Endothelial cell (in vitro differentiated cells): ENCODE data around the gene PIGX. TPM values are rescaled to one million over a fixed set of nuclear protein-coding genes. Genes with fewer than 3 reads are reported as not detected.

Experiments
- DNase-seq: peaks from one replicate; pipeline ENCODE4 v3.0.0; 2021; ENCODE audit warnings: low spot score
- H3K27ac Mint-ChIP-seq: one replicate; pipeline ENCODE4 v1.8.0; 2021; ENCODE audit warnings: mixed read lengths, inconsistent platforms; ENCODE audit not compliant: unreplicated experiment
- H3K27me3 Mint-ChIP-seq: one replicate; pipeline ENCODE4 v1.8.0; 2021; ENCODE audit warnings: mild to moderate bottlenecking, moderate library complexity, mixed read lengths, inconsistent platforms; ENCODE audit not compliant: unreplicated experiment
- H3K36me3 Mint-ChIP-seq: one replicate; pipeline ENCODE4 v1.8.0; 2021; ENCODE audit warnings: mild to moderate bottlenecking, low read depth, mixed read lengths, inconsistent platforms; ENCODE audit not compliant: unreplicated experiment
- H3K4me1 Mint-ChIP-seq: one replicate; pipeline ENCODE4 v1.8.0; 2021; ENCODE audit warnings: mild to moderate bottlenecking, mixed read lengths, inconsistent platforms; ENCODE audit not compliant: unreplicated experiment
- H3K4me3 Mint-ChIP-seq: one replicate; pipeline ENCODE4 v1.8.0; 2021; ENCODE audit warnings: mild to moderate bottlenecking, mixed read lengths, inconsistent platforms; ENCODE audit not compliant: unreplicated experiment
- H3K9me3 Mint-ChIP-seq: one replicate; pipeline ENCODE4 v1.8.0; 2021; ENCODE audit warnings: mixed read lengths, inconsistent platforms; ENCODE audit not compliant: unreplicated experiment
- CTCF ChIP-seq: fragments of 200-600 bp; sonication (generic); IDR thresholded peaks from one replicate; pipeline ENCODE4 v1.5.0; 2021; ENCODE audit warnings: antibody characterized with exemption; ENCODE audit not compliant: unreplicated experiment
- total RNA-seq: library from RNA; stranded (reverse); fragmentation: NEBNext Ultra II Directional; extraction: Animal tissue kit (Norgen Biotek cat#: 25700); gene quantifications from one replicate; pipeline ENCODE4 v1.2.1, GENCODE V29; 2021; ENCODE audit not compliant: unreplicated experiment

PIGX gene
- total RNA-seq, 1 donor from 2014 or later = 35.7 TPM

- H3K27ac Mint-ChIP-seq = no peak overlapping the region
- H3K9me3 Mint-ChIP-seq = no peaks in the 10 kb centered on the region
- no peak for DNase-seq
- no peak overlapping the region for H3K4me3 Mint-ChIP-seq
- peaks cover 16% of the 10 kb centered on the region for H3K36me3 Mint-ChIP-seq
- H3K27me3 Mint-ChIP-seq = peaks cover 2% of the 10 kb centered on the region
- peaks cover 2% of the 10 kb centered on the region for H3K4me1 Mint-ChIP-seq
- TF ChIP-seq CTCF = no peak
Observed at GRCh38 chr3:196763179-196763578, 51.0 kb downstream of the PIGX start.

- Mint-ChIP-seq H3K4me3 (no peak overlapping the region), H3K9me3 (no peaks in the 10 kb centered on the region), H3K27ac (no peak overlapping the region), H3K4me1 (peaks cover 2% of the 10 kb centered on the region), H3K27me3 (peaks cover 2% of the 10 kb centered on the region), H3K36me3 (peaks cover 13% of the 10 kb centered on the region)
- TF ChIP-seq CTCF = no peak
- DNase-seq = no peak
Observed at GRCh38 chr3:196765454-196765853, 53.3 kb downstream of the PIGX start.

- Mint-ChIP-seq H3K36me3 (peaks cover 17% of the 10 kb centered on the region), H3K27ac (no peak overlapping the region), H3K4me1 (peaks cover 28% of the 10 kb centered on the region), H3K4me3 (no peak overlapping the region), H3K9me3 (no peaks in the 10 kb centered on the region), H3K27me3 (peaks cover 3% of the 10 kb centered on the region)
- DNase-seq = no peak
- TF ChIP-seq CTCF = no peak
Observed at GRCh38 chr3:196771067-196771466, 58.9 kb downstream of the PIGX start.

- DNase-seq = no peak
- no peak overlapping the region for H3K4me3 Mint-ChIP-seq
- peaks cover 3% of the 10 kb centered on the region for H3K27me3 Mint-ChIP-seq
- peaks cover 33% of the 10 kb centered on the region for H3K4me1 Mint-ChIP-seq
- no peaks in the 10 kb centered on the region for H3K9me3 Mint-ChIP-seq
- no peak overlapping the region for H3K27ac Mint-ChIP-seq
- H3K36me3 Mint-ChIP-seq = peaks cover 20% of the 10 kb centered on the region
- no peak for TF ChIP-seq CTCF
Observed at GRCh38 chr3:196772102-196772501, 59.9 kb downstream of the PIGX start.

GRCh38 chr3:196772897-196773296, 60.7 kb downstream of the PIGX start:
- peak overlapping the region; percentile 72 for H3K27ac Mint-ChIP-seq

More at GRCh38 chr3:196772897-196773296, 60.7 kb downstream of the PIGX start:
- Mint-ChIP-seq H3K4me1 (peaks cover 33% of the 10 kb centered on the region), H3K4me3 (no peak overlapping the region), H3K36me3 (peaks cover 20% of the 10 kb centered on the region), H3K27me3 (peaks cover 3% of the 10 kb centered on the region), H3K9me3 (no peaks in the 10 kb centered on the region)
- TF ChIP-seq CTCF = no peak
- DNase-seq = no peak
